Ovary (tissue), 9 donors: ENCODE results near the gene NOS3. TPM values are rescaled to one million over a fixed set of nuclear protein-coding genes. Genes with fewer than 3 reads are reported as not detected.

Experiments
- DNase-seq, 5 donors: peaks; one replicate each; pipeline ENCODE4 v3.0.0-alpha.2; 2019 to 2020
- H3K27ac ChIP-seq, 2 donors: fragments of 200-600 bp; one replicate each; pipeline versions ENCODE4 v1.5.1 to v1.8.0; 2019 to 2022
- H3K27me3 ChIP-seq: fragments of 200-600 bp; one replicate; pipeline ENCODE4 v1.8.0; 2022
- H3K36me3 ChIP-seq: fragments of 200-600 bp; sonication (generic); one replicate; pipeline ENCODE4 v1.5.1; 2019
- H3K4me1 ChIP-seq: one replicate; pipeline ENCODE4 v1.8.1; 2013; ENCODE audit warnings: mild to moderate bottlenecking, moderate library complexity; ENCODE audit not compliant: insufficient read depth
- H3K4me3 ChIP-seq: fragments of 200-600 bp; sonication (generic); one replicate; pipeline ENCODE4 v1.5.1; 2017
- H3K9me3 ChIP-seq, 2 donors: fragments of 200-600 bp in 1 of 2; sonication (generic) in 1 of 2; one replicate each; pipeline versions ENCODE4 v1.5.1 to v1.8.1; 2013 to 2019; ENCODE audit warnings: mild to moderate bottlenecking in 1 of 2, moderate library complexity in 1 of 2
- EP300 ChIP-seq: sonication (generic); formaldehyde crosslinking; IDR thresholded peaks from one replicate; pipeline ENCODE4 v1.6.1; 2017; ENCODE audit warnings: antibody characterized with exemption
- POLR2A ChIP-seq: fragments of 450-650 bp; IDR thresholded peaks from one replicate; pipeline ENCODE4 v1.6.1; 2017; ENCODE audit warnings: antibody characterized with exemption, mild to moderate bottlenecking, moderate library complexity
- WGBS, 3 donors: extraction: QIAGEN DNeasy Blood & Tissue Kit in 1 of 3; methylation state at CpG; one replicate each; pipeline versions ENCODE4 v1.1.5 to v1.1.7; 2013 to 2017; 5-methylcytosine and 5-hydroxymethylcytosine counted together
- intact Hi-C, 4 donors: fragments of 100-400 bp; cut with DNase I; formaldehyde crosslinking; loops; one replicate each; pipeline versions ENCODE4 v1.11.0 to v1.15.1; 2022 to 2023
- polyA plus RNA-seq, 2 donors: library from polyadenylated mRNA; stranded (reverse); fragments of 200-250 nt in 1 of 2; fragments of 350-450 nt in 1 of 2; fragmentation: Illumina TruSeq in 1 of 2; extraction: RNeasy Lipid Tissue Mini Kit (QIAGEN cat#74804) in 1 of 2; gene quantifications; one replicate each; pipeline ENCODE4 v1.2.3, GENCODE V29; 2013 to 2014
- total RNA-seq, 7 donors: library from RNA; depleted of rRNA in 2 of 7; stranded (reverse); fragments of >200 nt in 2 of 7; fragmentation: NEBNext Ultra II Directional in 3 of 7; extraction: Animal tissue kit (Norgen Biotek cat#: 25700) in 3 of 7; gene quantifications; one replicate each; pipeline versions ENCODE4 v1.1.0 to v1.2.4, GENCODE V29; 2016 to 2023
- TF ChIP-seq, protein P1 (sequence below), 3 donors: fragments of 450-650 bp in 2 of 3; fragments of 200-600 bp in 1 of 3; IDR thresholded peaks; one replicate each; pipeline versions ENCODE4 v1.5.1 to v1.8.0; 2016 to 2022; ENCODE audit warnings: antibody characterized with exemption in 3 of 3, mild to moderate bottlenecking in 1 of 3
- donor health status: DM: no; HTN: no; CAD: no; lungs with moderate emphysema.
- donor health status: DM: no; HTN: no; CAD: no.
- donor health status: Bipolar disorder and iron deficiency.
- donor health status: DM: yes; HTN: yes; CAD: no.
- donor health status: DM: no; HTN: no; CAD: no.
- donor health status: DM: yes; HTN: yes; CAD: no.

Gene NOS3
- total and polyA plus RNA-seq, 9 donors, result 1.0 to 26.0 (median 5.4) TPM

DNA sequence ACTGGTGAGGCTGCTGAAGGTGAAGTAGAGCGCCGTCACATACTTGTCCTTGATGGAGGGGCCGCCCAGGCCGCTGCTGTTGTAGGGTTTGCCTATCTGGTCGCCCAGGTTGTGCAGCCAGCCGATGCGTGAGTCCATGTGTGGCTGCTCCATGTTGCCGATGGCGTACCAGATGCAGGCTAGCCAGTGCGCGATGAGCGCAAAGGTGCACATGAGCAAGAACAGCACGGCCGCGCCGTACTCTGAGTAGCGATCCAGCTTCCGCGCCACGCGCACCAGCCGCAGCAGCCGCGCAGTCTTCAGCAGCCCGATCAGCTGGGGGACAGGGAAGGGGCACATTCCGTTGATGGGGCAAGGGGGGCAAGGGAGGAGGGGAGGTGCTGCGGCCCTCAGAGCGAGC is 39.3 kb upstream of the NOS3 start:
- no peaks in the 10 kb centered on the region for H3K9me3 ChIP-seq
- no peak overlapping the region for H3K4me3 ChIP-seq
- peaks cover 16% of the 10 kb centered on the region for H3K4me1 ChIP-seq
- H3K27ac ChIP-seq, result no peak overlapping the region
- intact Hi-C loops, result no loop called here
- WGBS, 3 donors, result 96 to 98% (median 97%) methylated on average over 28 of the region's 28 CpGs
- DNase-seq, result peak in 2 of 5 donors; percentile 15 to 19
- H3K36me3 ChIP-seq, result no peaks in the 10 kb centered on the region
- TF ChIP-seq POLR2A (no peak), EP300 (no peak)
- TF ChIP-seq, protein P1, sequence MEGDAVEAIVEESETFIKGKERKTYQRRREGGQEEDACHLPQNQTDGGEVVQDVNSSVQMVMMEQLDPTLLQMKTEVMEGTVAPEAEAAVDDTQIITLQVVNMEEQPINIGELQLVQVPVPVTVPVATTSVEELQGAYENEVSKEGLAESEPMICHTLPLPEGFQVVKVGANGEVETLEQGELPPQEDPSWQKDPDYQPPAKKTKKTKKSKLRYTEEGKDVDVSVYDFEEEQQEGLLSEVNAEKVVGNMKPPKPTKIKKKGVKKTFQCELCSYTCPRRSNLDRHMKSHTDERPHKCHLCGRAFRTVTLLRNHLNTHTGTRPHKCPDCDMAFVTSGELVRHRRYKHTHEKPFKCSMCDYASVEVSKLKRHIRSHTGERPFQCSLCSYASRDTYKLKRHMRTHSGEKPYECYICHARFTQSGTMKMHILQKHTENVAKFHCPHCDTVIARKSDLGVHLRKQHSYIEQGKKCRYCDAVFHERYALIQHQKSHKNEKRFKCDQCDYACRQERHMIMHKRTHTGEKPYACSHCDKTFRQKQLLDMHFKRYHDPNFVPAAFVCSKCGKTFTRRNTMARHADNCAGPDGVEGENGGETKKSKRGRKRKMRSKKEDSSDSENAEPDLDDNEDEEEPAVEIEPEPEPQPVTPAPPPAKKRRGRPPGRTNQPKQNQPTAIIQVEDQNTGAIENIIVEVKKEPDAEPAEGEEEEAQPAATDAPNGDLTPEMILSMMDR (IDR thresholded peaks at IDR 0.05), result no peak
- no peaks in the 10 kb centered on the region for H3K27me3 ChIP-seq

- Histone ChIP-seq H3K4me3 (no peak overlapping the region), H3K36me3 (no peaks in the 10 kb centered on the region), H3K27ac (no peak overlapping the region), H3K9me3 (no peaks in the 10 kb centered on the region), H3K4me1 (peaks cover 16% of the 10 kb centered on the region), H3K27me3 (no peaks in the 10 kb centered on the region)
- TF ChIP-seq EP300 (no peak), POLR2A (no peak)
- TF ChIP-seq, protein P1 (IDR thresholded peaks at IDR 0.05), result no peak
- 87 to 92% (median 90%) methylated on average over 33 of the region's 33 CpGs for WGBS, 3 donors
- DNase-seq, result peak in 2 of 5 donors; percentile 19 to 30
- intact Hi-C loops, result no loop called here
These were observed 38.3 kb upstream of the NOS3 start for GRCh38 chr7:150952331-150953050.

- Histone ChIP-seq H3K4me3 (no peak overlapping the region), H3K27ac (no peak overlapping the region), H3K27me3 (no peaks in the 10 kb centered on the region), H3K36me3 (no peaks in the 10 kb centered on the region), H3K4me1 (peaks cover 16% of the 10 kb centered on the region), H3K9me3 (no peaks in the 10 kb centered on the region)
- peak in 2 of 5 donors; percentile 16 to 22 for DNase-seq
- 89 to 90% (median 89%) methylated on average over 17 of the region's 17 CpGs for WGBS, 3 donors
- TF ChIP-seq EP300 (no peak), POLR2A (no peak)
- TF ChIP-seq, protein P1 (IDR thresholded peaks at IDR 0.05), result no peak
- intact Hi-C loops, result no loop called here
These were observed 37.5 kb upstream of the NOS3 start for GRCh38 chr7:150953061-150953997.

DNA sequence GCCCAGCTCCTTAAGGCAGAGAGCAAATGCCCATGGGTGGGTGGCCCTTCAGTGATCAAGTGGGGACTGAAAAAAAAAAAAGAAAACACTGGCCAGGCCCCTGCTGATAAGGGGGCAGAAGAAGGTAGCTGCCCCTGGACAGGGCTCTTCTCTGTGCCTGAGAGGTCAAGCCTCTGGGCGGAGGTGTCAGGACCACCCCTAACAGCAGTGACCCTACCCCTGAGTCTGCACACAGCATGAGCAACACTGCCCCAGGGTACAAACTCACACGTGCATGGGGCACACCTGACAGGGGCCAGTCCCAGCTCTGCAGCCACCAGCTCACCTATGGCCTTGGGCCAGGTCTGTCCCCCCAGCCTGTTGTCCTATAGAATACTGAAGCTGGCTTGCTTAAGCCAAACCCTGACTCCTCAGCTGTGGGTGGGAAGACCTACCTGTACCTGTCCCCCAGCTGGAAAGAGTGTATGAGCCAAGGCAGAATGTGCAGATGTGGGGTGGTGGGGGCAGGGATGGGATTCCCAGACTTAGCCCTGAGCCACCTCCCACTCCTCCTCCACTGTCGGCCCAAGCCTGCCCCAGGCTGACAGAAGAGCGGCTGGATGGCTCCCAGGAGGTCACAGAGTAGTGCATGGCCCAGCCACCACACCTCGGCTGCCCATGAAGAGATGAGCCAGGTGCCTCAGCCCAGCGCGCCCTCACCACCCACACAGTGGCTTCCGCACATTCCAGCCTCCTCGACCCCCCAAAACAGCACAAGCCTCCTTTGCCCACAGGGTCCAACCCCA is 36.4 kb upstream of the NOS3 start:
- intact Hi-C loops, result no loop called here
- peaks cover 16% of the 10 kb centered on the region for H3K4me1 ChIP-seq
- 45 to 60% (median 49%) methylated on average over 9 of the region's 9 CpGs for WGBS, 3 donors
- peak in 2 of 5 donors; percentile 21 to 28 for DNase-seq
- H3K4me3 ChIP-seq, result peak overlapping the region; percentile 36
- no peak overlapping the region for H3K27ac ChIP-seq
- TF ChIP-seq, protein P1 (IDR thresholded peaks at IDR 0.05), result no peak
- TF ChIP-seq EP300 (no peak), POLR2A (no peak)
- H3K27me3 ChIP-seq, result no peaks in the 10 kb centered on the region
- H3K36me3 ChIP-seq, result no peaks in the 10 kb centered on the region
- H3K9me3 ChIP-seq, result no peaks in the 10 kb centered on the region
